LHCN-M2 (cell line): ENCODE results near the gene PTPRM. TPM values are rescaled to one million over a fixed set of nuclear protein-coding genes. Genes with fewer than 3 reads are reported as not detected.

Experiments
- DNase-seq: peaks from one replicate; pipeline ENCODE4 v3.0.0-alpha.2; 2012; ENCODE audit warnings: low read depth
- total RNA-seq: library from RNA; depleted of rRNA; stranded (reverse); fragments of >200 nt; gene quantifications from 2 replicates; pipeline ENCODE4 v1.2.3, GENCODE V29; 2014

The PTPRM gene
- total RNA-seq, 1 experiment from 2014 or later = 28.1 TPM

- no peak for DNase-seq
Observed at GRCh38 chr18:7666195-7666776, 99.2 kb downstream of the PTPRM start.

GRCh38 chr18:7668392-7668791, 101.3 kb downstream of the PTPRM start:
- peak; percentile 29 for DNase-seq

- DNase-seq = no peak
Observed at GRCh38 chr18:7669361-7669760, 102.2 kb downstream of the PTPRM start.

- no peak for DNase-seq
Observed at GRCh38 chr18:7671105-7671504, 104.0 kb downstream of the PTPRM start.

- peak; percentile 12 for DNase-seq
Observed at GRCh38 chr18:7676253-7676873, 109.2 kb downstream of the PTPRM start.

GRCh38 chr18:7677001-7677400, 109.9 kb downstream of the PTPRM start:
- no peak for DNase-seq

- no peak for DNase-seq
Observed at GRCh38 chr18:7677424-7677823, 110.3 kb downstream of the PTPRM start.

- DNase-seq = no peak
Observed at GRCh38 chr18:7678389-7678788, 111.3 kb downstream of the PTPRM start.

- no peak for DNase-seq
Observed at GRCh38 chr18:7678801-7679200, 111.7 kb downstream of the PTPRM start.

GRCh38 chr18:7681298-7681697, 114.2 kb downstream of the PTPRM start:
- no peak for DNase-seq

- DNase-seq = no peak
Observed at GRCh38 chr18:7682321-7682720, 115.2 kb downstream of the PTPRM start.

GRCh38 chr18:7683753-7684152, 116.6 kb downstream of the PTPRM start:
- no peak for DNase-seq

GRCh38 chr18:7684357-7684756, 117.2 kb downstream of the PTPRM start:
- no peak for DNase-seq

- DNase-seq = peak; percentile 35
Observed at GRCh38 chr18:7684966-7685365, 117.8 kb downstream of the PTPRM start.

GRCh38 chr18:7686278-7686677, 119.2 kb downstream of the PTPRM start:
- DNase-seq = no peak

- DNase-seq = no peak
Observed at GRCh38 chr18:7688580-7688979, 121.5 kb downstream of the PTPRM start.

- DNase-seq = no peak
Observed at GRCh38 chr18:7691206-7691605, 124.1 kb downstream of the PTPRM start.

- no peak for DNase-seq
Observed at GRCh38 chr18:7696780-7697179, 129.7 kb downstream of the PTPRM start.

GRCh38 chr18:7697306-7697705, 130.2 kb downstream of the PTPRM start:
- no peak for DNase-seq

GRCh38 chr18:7711495-7711894, 144.4 kb downstream of the PTPRM start:
- no peak for DNase-seq

- no peak for DNase-seq
Observed at GRCh38 chr18:7720395-7720794, 153.3 kb downstream of the PTPRM start.

- no peak for DNase-seq
Observed at GRCh38 chr18:7721532-7721931, 154.4 kb downstream of the PTPRM start.

- DNase-seq = no peak
Observed at GRCh38 chr18:7722955-7723354, 155.8 kb downstream of the PTPRM start.

GRCh38 chr18:7723558-7723957, 156.4 kb downstream of the PTPRM start:
- DNase-seq = no peak
